ENCODE measurements around the gene SF3B5. TPM values are rescaled to one million over a fixed set of nuclear protein-coding genes. Genes with fewer than 3 reads are reported as not detected.
"Not testable (repeated sequence)": the region's sequence is repeated elsewhere in the genome, so short reads cannot be mapped to it uniquely, and the experiment has no call there.

SF3B5 gene
- total RNA-seq: 86.1 TPM

DNA sequence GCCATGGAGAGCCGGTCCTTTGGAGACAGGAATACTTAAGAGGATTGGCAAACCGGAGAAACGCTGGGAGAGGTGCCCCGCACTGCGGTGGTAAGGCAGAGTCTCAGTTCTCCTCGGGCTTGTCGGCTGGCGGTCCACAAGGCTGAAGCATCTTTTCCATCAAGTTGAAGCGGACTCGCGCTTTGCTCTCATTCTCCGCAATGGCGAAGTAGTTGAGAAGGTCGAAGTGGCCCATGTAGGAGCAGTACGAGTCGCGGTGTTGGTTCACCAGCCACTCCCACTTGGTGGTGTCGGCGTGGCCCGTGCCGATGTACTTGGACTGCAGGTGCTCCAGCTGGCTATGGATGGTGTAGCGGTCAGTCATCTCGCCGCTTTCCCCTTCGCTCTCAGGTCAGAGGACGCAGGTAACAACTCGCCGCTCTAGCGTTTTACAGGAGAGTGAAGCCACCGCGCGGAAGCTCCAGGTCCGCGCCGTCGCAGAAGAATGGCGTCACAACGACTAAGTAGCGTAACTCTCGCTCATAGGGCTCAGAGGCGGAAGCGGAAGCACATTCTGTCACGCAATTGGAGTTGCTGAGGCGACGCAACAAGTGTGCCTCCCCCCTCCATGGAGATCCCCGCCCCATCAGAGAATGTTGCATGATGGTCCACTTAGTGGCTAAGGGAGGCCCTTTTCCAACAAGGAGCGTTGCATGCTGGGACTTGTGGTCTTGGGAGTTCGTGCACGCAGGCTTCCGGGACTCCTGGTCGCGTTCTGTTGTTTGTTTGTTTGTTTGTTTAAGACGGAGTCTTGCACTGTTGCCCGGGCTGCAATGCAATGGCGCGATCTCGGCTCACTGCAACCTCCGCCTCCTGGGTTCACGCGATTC is at the start of gene SF3B5:
TSS of gene SF3B5 (minus strand) at position 440 of the 869 bp plus-strand sequence. CDS start at position 364, 76 bp downstream.
- H3K27me3 ChIP-seq (ENCODE audit: insufficient read depth, low read length): no peaks in the 10 kb centered on the region
- H3K4me3 ChIP-seq (ENCODE audit: low read length): peak within 1 kb of the TSS; percentile 91
- no peaks in the 10 kb centered on the region for H3K9me3 ChIP-seq (ENCODE audit: low read depth, low read length)
- peaks cover 24% of the 10 kb centered on the region for H3K4me1 ChIP-seq (ENCODE audit: insufficient read depth, low read length)

- Histone ChIP-seq H3K4me3 (ENCODE audit: low read length) (no peak overlapping the region), H3K4me1 (ENCODE audit: insufficient read depth, low read length) (peaks cover 21% of the 10 kb centered on the region), H3K27me3 (ENCODE audit: insufficient read depth, low read length) (no peaks in the 10 kb centered on the region), H3K9me3 (ENCODE audit: low read depth, low read length) (no peaks in the 10 kb centered on the region)
Measured at GRCh38 chr6:144144996-144145395, 49.6 kb upstream of the SF3B5 start.

- Histone ChIP-seq H3K4me1 (ENCODE audit: insufficient read depth, low read length) (peaks cover 24% of the 10 kb centered on the region), H3K4me3 (ENCODE audit: low read length) (no peak overlapping the region), H3K27me3 (ENCODE audit: insufficient read depth, low read length) (no peaks in the 10 kb centered on the region)
Measured at GRCh38 chr6:144143878-144144277, 48.5 kb upstream of the SF3B5 start.

GRCh38 chr6:144143106-144143505 is 47.7 kb upstream of the SF3B5 start:
- H3K9me3 ChIP-seq (ENCODE audit: low read depth, low read length): no peaks in the 10 kb centered on the region
- H3K4me1 ChIP-seq (ENCODE audit: insufficient read depth, low read length): peaks cover 24% of the 10 kb centered on the region
- H3K27me3 ChIP-seq (ENCODE audit: insufficient read depth, low read length): no peaks in the 10 kb centered on the region
- H3K4me3 ChIP-seq (ENCODE audit: low read length): no peak overlapping the region

More at GRCh38 chr6:144143878-144144277, 48.5 kb upstream of the SF3B5 start:
- H3K9me3 ChIP-seq (ENCODE audit: low read depth, low read length): no peaks in the 10 kb centered on the region

GRCh38 chr6:144141470-144141869 is 46.1 kb upstream of the SF3B5 start:
- H3K9me3 ChIP-seq (ENCODE audit: low read depth, low read length): no peaks in the 10 kb centered on the region
- no peak overlapping the region for H3K4me3 ChIP-seq (ENCODE audit: low read length)
- H3K27me3 ChIP-seq (ENCODE audit: insufficient read depth, low read length): no peaks in the 10 kb centered on the region
- peaks cover 24% of the 10 kb centered on the region for H3K4me1 ChIP-seq (ENCODE audit: insufficient read depth, low read length)

DNA sequence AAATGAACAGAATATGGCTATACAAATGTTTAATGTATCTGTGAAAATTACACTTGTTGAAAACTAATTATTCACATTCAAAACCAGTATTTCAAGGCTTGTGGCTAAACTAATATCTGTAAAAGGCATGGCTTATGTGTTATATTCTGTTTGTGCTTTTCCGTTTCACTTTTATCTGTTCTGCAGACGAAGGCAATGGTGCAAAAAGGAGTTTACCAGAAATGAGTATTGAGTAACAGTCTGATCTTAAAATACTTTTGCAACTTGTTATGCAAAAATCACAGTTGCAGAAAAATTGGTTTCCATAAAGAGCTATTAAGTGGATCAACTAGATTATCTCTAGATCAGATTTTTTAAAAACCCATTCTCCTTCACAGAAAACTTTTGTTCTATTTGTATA is 45.5 kb upstream of the SF3B5 start:
- Histone ChIP-seq H3K27me3 (ENCODE audit: insufficient read depth, low read length) (no peaks in the 10 kb centered on the region), H3K9me3 (ENCODE audit: low read depth, low read length) (no peaks in the 10 kb centered on the region), H3K4me1 (ENCODE audit: insufficient read depth, low read length) (peaks cover 24% of the 10 kb centered on the region), H3K4me3 (ENCODE audit: low read length) (no peak overlapping the region)

DNA sequence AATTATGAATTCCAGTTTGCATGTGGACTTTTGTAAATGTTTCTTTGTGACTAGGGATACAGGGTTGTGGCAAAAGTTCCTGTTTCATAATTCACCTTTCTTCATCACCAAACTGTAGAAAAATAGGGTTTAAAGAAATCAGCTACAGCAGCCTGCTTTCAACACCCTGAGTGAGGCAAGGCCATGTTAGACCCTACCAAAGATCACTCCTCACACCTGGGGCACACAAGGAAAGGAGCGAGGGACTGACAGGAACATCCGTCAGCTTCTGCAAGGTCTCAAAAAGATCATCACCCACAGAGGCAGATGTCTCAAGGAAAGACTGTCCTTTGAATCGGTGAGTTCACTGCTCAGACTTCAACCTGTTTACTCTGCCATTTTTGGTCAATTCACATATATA is 44.4 kb upstream of the SF3B5 start:
- no peaks in the 10 kb centered on the region for H3K27me3 ChIP-seq (ENCODE audit: insufficient read depth, low read length)
- no peaks in the 10 kb centered on the region for H3K9me3 ChIP-seq (ENCODE audit: low read depth, low read length)
- no peak overlapping the region for H3K4me3 ChIP-seq (ENCODE audit: low read length)
- peaks cover 24% of the 10 kb centered on the region for H3K4me1 ChIP-seq (ENCODE audit: insufficient read depth, low read length)

- peaks cover 24% of the 10 kb centered on the region for H3K4me1 ChIP-seq (ENCODE audit: insufficient read depth, low read length)
- no peak overlapping the region for H3K4me3 ChIP-seq (ENCODE audit: low read length)
- H3K27me3 ChIP-seq (ENCODE audit: insufficient read depth, low read length): no peaks in the 10 kb centered on the region
- no peaks in the 10 kb centered on the region for H3K9me3 ChIP-seq (ENCODE audit: low read depth, low read length)
Measured at GRCh38 chr6:144138542-144138941, 43.2 kb upstream of the SF3B5 start.

- H3K27me3 ChIP-seq (ENCODE audit: insufficient read depth, low read length): no peaks in the 10 kb centered on the region
- peaks cover 12% of the 10 kb centered on the region for H3K4me1 ChIP-seq (ENCODE audit: insufficient read depth, low read length)
Measured at GRCh38 chr6:144134737-144135136, 39.4 kb upstream of the SF3B5 start.

DNA sequence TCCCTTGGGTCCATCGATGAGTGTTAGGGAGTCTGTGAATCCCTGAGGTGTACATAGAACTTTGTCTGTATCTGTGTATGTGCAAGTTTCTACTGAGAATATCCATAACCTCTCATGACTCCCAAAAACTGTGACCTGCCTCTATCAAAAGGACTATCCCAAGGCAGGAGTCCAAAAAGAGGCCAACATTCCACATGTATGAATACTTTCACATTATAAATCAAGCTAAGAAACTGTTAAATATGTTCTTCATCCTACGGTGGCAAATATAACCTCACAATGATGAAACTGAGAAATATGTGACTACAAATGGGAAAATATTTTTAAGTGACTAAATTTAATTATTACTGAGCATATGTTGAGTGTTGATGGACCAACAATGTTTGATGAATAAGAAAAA is 38.8 kb upstream of the SF3B5 start:
- Histone ChIP-seq H3K4me3 (ENCODE audit: low read length) (no peak overlapping the region), H3K4me1 (ENCODE audit: insufficient read depth, low read length) (peaks cover 12% of the 10 kb centered on the region), H3K9me3 (ENCODE audit: low read depth, low read length) (no peaks in the 10 kb centered on the region), H3K27me3 (ENCODE audit: insufficient read depth, low read length) (no peaks in the 10 kb centered on the region)

More at GRCh38 chr6:144134737-144135136, 39.4 kb upstream of the SF3B5 start:
- no peak overlapping the region for H3K4me3 ChIP-seq (ENCODE audit: low read length)
- no peaks in the 10 kb centered on the region for H3K9me3 ChIP-seq (ENCODE audit: low read depth, low read length)

DNA sequence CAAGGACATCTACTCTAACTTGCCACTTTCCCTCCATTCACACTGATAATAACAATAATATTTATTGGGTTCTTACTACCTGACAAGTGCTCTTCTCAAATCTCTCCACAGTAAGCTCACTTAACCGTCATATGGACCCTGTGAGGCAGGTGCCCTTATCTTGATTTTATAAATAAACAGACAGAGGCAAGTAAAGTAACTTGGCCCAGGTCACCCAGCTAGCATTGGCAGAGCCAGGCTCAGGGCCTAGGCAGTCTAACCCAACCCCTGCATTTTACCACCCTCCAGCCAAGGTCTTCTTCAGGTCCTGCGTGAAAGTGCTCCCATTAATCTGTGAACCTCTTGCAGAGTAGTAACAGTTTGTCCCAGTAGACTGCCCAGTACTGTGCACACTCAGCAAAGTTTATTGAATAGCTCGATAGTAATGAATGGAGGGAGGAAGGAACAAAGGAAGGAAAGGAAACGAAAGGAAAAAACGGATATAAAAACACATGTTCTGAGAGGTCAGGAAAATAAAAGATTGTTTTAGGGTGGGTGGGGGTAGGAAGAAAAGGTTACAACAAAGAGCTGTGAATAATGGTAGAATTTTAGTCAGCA is 38.0 kb upstream of the SF3B5 start:
- H3K4me3 ChIP-seq (ENCODE audit: low read length): no peak overlapping the region
- H3K27me3 ChIP-seq (ENCODE audit: insufficient read depth, low read length): no peaks in the 10 kb centered on the region
- peaks cover 12% of the 10 kb centered on the region for H3K4me1 ChIP-seq (ENCODE audit: insufficient read depth, low read length)
- no peaks in the 10 kb centered on the region for H3K9me3 ChIP-seq (ENCODE audit: low read depth, low read length)

GRCh38 chr6:144132167-144132690 is 36.9 kb upstream of the SF3B5 start:
- not testable (repeated sequence) for H3K9me3 ChIP-seq (ENCODE audit: low read depth, low read length); H3K4me3 ChIP-seq (ENCODE audit: low read length); H3K27me3 ChIP-seq (ENCODE audit: insufficient read depth, low read length)
- peaks cover 12% of the 10 kb centered on the region for H3K4me1 ChIP-seq (ENCODE audit: insufficient read depth, low read length)

DNA sequence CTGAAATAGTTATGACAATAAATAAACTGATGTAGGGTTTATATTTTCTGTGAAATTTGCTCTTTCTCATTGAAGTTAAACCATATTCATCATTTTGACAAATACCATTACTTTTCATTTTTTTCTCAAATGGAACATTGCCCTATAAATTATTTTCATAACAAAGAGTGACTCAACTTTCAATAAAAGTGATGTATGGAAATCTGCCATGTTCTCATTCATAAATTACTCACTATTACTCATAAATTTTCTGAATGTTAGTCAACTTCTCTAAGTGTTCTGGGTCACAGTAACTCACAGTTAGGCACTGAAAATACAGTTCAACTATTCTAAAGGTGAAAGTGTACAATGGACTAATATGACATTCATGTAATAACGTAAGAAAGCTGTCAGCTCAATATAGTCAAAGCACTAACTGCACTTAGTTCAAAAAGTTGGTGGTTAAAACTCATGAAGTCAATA is 35.9 kb upstream of the SF3B5 start:
- H3K27me3 ChIP-seq (ENCODE audit: insufficient read depth, low read length): no peaks in the 10 kb centered on the region
- H3K4me1 ChIP-seq (ENCODE audit: insufficient read depth, low read length): peaks cover 12% of the 10 kb centered on the region
- H3K4me3 ChIP-seq (ENCODE audit: low read length): no peak overlapping the region
- H3K9me3 ChIP-seq (ENCODE audit: low read depth, low read length): no peaks in the 10 kb centered on the region

GRCh38 chr6:144129469-144129868 is 34.1 kb upstream of the SF3B5 start:
- Histone ChIP-seq H3K9me3 (ENCODE audit: low read depth, low read length) (no peaks in the 10 kb centered on the region), H3K4me3 (ENCODE audit: low read length) (no peak overlapping the region), H3K27me3 (ENCODE audit: insufficient read depth, low read length) (no peaks in the 10 kb centered on the region), H3K4me1 (ENCODE audit: insufficient read depth, low read length) (peaks cover 12% of the 10 kb centered on the region)

DNA sequence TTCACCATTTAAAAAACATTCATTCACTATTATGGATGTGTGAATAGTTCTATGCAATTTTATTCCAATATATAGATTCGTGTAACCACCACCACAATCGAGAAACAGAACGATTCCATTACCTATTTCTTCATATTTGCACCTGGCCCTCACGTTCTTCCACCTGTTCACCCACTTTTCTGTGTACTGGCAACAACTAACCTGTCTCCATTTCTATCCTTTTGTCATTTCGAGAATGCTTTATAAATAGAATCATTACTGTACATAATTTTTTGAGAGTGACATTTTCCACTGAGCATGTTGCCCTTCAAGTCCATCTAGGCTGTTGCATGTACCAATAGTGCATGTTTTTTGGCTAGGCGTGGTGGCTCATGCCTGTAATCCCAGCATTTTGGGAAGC is 31.7 kb upstream of the SF3B5 start:
- Histone ChIP-seq H3K4me1 (ENCODE audit: insufficient read depth, low read length) (peaks cover 19% of the 10 kb centered on the region), H3K27me3 (ENCODE audit: insufficient read depth, low read length) (no peaks in the 10 kb centered on the region), H3K4me3 (ENCODE audit: low read length) (no peak overlapping the region), H3K9me3 (ENCODE audit: low read depth, low read length) (no peaks in the 10 kb centered on the region)
